ENCODE data around the gene ARHGEF28. TPM values are rescaled to one million over a fixed set of nuclear protein-coding genes. Genes with fewer than 3 reads are reported as not detected.

ARHGEF28 gene
- total RNA-seq, 1 donor from 2014 or later = 0.93 TPM

GRCh38 chr5:73763300-73764032 lies 137.5 kb downstream of the ARHGEF28 start:
- H3K4me1 Mint-ChIP-seq = no peaks in the 10 kb centered on the region
- H3K27me3 Mint-ChIP-seq (ENCODE audit: low read depth) = no peaks in the 10 kb centered on the region
- H3K27ac Mint-ChIP-seq (ENCODE audit: unreplicated experiment) = no peak overlapping the region

GRCh38 chr5:73764586-73764985 lies 138.6 kb downstream of the ARHGEF28 start:
- Mint-ChIP-seq H3K9me3 (peaks cover 10% of the 10 kb centered on the region), H3K36me3 (ENCODE audit: low read depth) (peaks cover 7% of the 10 kb centered on the region), H3K4me1 (no peaks in the 10 kb centered on the region), H3K4me3 (no peak overlapping the region), H3K27me3 (ENCODE audit: low read depth) (no peaks in the 10 kb centered on the region), H3K27ac (ENCODE audit: unreplicated experiment) (no peak overlapping the region)
- TF ChIP-seq CTCF (conservative IDR thresholded peaks at IDR 0.05) = no peak
- DNase-seq (ENCODE audit: low read depth, low spot score) = no peak

More at GRCh38 chr5:73763300-73764032, 137.5 kb downstream of the ARHGEF28 start:
- H3K4me3 Mint-ChIP-seq = no peak overlapping the region
- no peak for DNase-seq (ENCODE audit: low read depth, low spot score)
- no peak for TF ChIP-seq CTCF (conservative IDR thresholded peaks at IDR 0.05)
- H3K36me3 Mint-ChIP-seq (ENCODE audit: low read depth) = peaks cover 3% of the 10 kb centered on the region
- H3K9me3 Mint-ChIP-seq = peaks cover 10% of the 10 kb centered on the region

- H3K27ac Mint-ChIP-seq (ENCODE audit: unreplicated experiment) = no peak overlapping the region
- peaks cover 10% of the 10 kb centered on the region for H3K9me3 Mint-ChIP-seq
- TF ChIP-seq CTCF (conservative IDR thresholded peaks at IDR 0.05) = no peak
- no peak for DNase-seq (ENCODE audit: low read depth, low spot score)
- H3K4me3 Mint-ChIP-seq = no peak overlapping the region
- H3K4me1 Mint-ChIP-seq = no peaks in the 10 kb centered on the region
- peaks cover 7% of the 10 kb centered on the region for H3K36me3 Mint-ChIP-seq (ENCODE audit: low read depth)
- no peaks in the 10 kb centered on the region for H3K27me3 Mint-ChIP-seq (ENCODE audit: low read depth)
These were observed 139.0 kb downstream of the ARHGEF28 start for GRCh38 chr5:73764996-73765395.

GRCh38 chr5:73766902-73767301 lies 140.9 kb downstream of the ARHGEF28 start:
- Mint-ChIP-seq H3K27ac (ENCODE audit: unreplicated experiment) (no peak overlapping the region), H3K36me3 (ENCODE audit: low read depth) (peaks cover 7% of the 10 kb centered on the region), H3K9me3 (peaks cover 10% of the 10 kb centered on the region), H3K27me3 (ENCODE audit: low read depth) (no peaks in the 10 kb centered on the region), H3K4me3 (no peak overlapping the region), H3K4me1 (no peaks in the 10 kb centered on the region)
- no peak for DNase-seq (ENCODE audit: low read depth, low spot score)
- TF ChIP-seq CTCF (conservative IDR thresholded peaks at IDR 0.05) = no peak

- no peak for DNase-seq (ENCODE audit: low read depth, low spot score)
- Mint-ChIP-seq H3K36me3 (ENCODE audit: low read depth) (peaks cover 7% of the 10 kb centered on the region), H3K4me1 (peaks cover 5% of the 10 kb centered on the region), H3K27me3 (ENCODE audit: low read depth) (no peaks in the 10 kb centered on the region), H3K9me3 (peaks cover 9% of the 10 kb centered on the region), H3K27ac (ENCODE audit: unreplicated experiment) (no peak overlapping the region), H3K4me3 (no peak overlapping the region)
- TF ChIP-seq CTCF (conservative IDR thresholded peaks at IDR 0.05) = no peak
These were observed 144.4 kb downstream of the ARHGEF28 start for GRCh38 chr5:73770172-73771025.

All from neural crest cell (in vitro differentiated cells).